KMS-11 (cell line): ENCODE results near the gene BAIAP2L2.

Experiments used
- H2AFZ ChIP-seq: fragments of 200-600 bp; sonication (generic); 2 replicates; pipeline ENCODE4 v1.6.1; 2016; ENCODE audit warnings: antibody characterized with exemption, mixed run types, low read depth
- H3K27ac ChIP-seq: fragments of 200-600 bp; sonication (generic); 2 replicates; pipeline ENCODE4 v1.6.1; 2016; ENCODE audit warnings: mild to moderate bottlenecking, mixed run types
- H3K27me3 ChIP-seq: fragments of 200-600 bp; sonication (generic); 2 replicates; pipeline ENCODE4 v1.6.1; 2017; ENCODE audit warnings: mild to moderate bottlenecking, low read depth, mixed run types, moderate library complexity; ENCODE audit not compliant: insufficient read depth
- H3K36me3 ChIP-seq: fragments of 200-600 bp; sonication (generic); 2 replicates; pipeline ENCODE4 v1.6.1; 2017; ENCODE audit warnings: mild to moderate bottlenecking, mixed run types; ENCODE audit not compliant: insufficient read depth
- H3K4me1 ChIP-seq: fragments of 200-600 bp; sonication (generic); 2 replicates; pipeline ENCODE4 v1.6.1; 2016; ENCODE audit warnings: mild to moderate bottlenecking, low read depth, mixed run types; ENCODE audit not compliant: poor library complexity, severe bottlenecking
- H3K4me2 ChIP-seq: fragments of 200-600 bp; sonication (generic); 2 replicates; pipeline ENCODE4 v1.7.0; 2016; ENCODE audit warnings: mild to moderate bottlenecking, mixed run types
- H3K4me3 ChIP-seq: fragments of 200-600 bp; sonication (generic); IDR thresholded peaks from 2 replicates; pipeline ENCODE4 v1.6.1; 2017; ENCODE audit warnings: low read depth, low read length, mixed read lengths; ENCODE audit not compliant: insufficient read depth
- H3K79me2 ChIP-seq: fragments of 200-600 bp; sonication (generic); 2 replicates; pipeline ENCODE4 v1.6.1; 2016; ENCODE audit warnings: low read depth, mixed run types; ENCODE audit not compliant: insufficient read depth
- H3K9ac ChIP-seq: fragments of 200-600 bp; sonication (generic); 2 replicates; pipeline ENCODE4 v1.6.1; 2016; ENCODE audit warnings: mild to moderate bottlenecking, mixed run types
- H4K20me1 ChIP-seq: fragments of 200-600 bp; sonication (generic); 2 replicates; pipeline ENCODE4 v1.6.1; 2016; ENCODE audit warnings: mild to moderate bottlenecking, mixed run types; ENCODE audit not compliant: insufficient read depth
- CTCF ChIP-seq: fragments of 200-600 bp; sonication (generic); conservative IDR thresholded peaks from 2 replicates; pipeline ENCODE4 v1.6.1; 2017; ENCODE audit warnings: low read depth, mild to moderate bottlenecking, antibody characterized with exemption, low read length, moderate library complexity, mixed read lengths

Gene BAIAP2L2

GRCh38 chr22:38051900-38052862 is 58.3 kb downstream of the BAIAP2L2 start:
- peak; percentile 89 for TF ChIP-seq CTCF
- peaks cover 11% of the 10 kb centered on the region for H3K4me1 ChIP-seq
- H3K36me3 ChIP-seq: no peaks in the 10 kb centered on the region
- H3K27me3 ChIP-seq: no peaks in the 10 kb centered on the region
- H3K27ac ChIP-seq: no peak overlapping the region
- H3K9ac ChIP-seq: no peak overlapping the region
- no peaks in the 10 kb centered on the region for H4K20me1 ChIP-seq
- no peaks in the 10 kb centered on the region for H3K79me2 ChIP-seq
- no peak overlapping the region for H3K4me3 ChIP-seq
- H3K4me2 ChIP-seq: peak overlapping the region; percentile 36; the same call in 1 of the 2 replicates
- H2AFZ ChIP-seq: peak overlapping the region; percentile 79; the same call in 1 of the 2 replicates

GRCh38 chr22:38051261-38051660 is 59.2 kb downstream of the BAIAP2L2 start:
- H3K9ac ChIP-seq: no peak overlapping the region
- peaks cover 11% of the 10 kb centered on the region for H3K4me1 ChIP-seq
- H3K4me3 ChIP-seq: no peak overlapping the region
- no peak overlapping the region for H3K27ac ChIP-seq
- no peaks in the 10 kb centered on the region for H3K36me3 ChIP-seq
- H3K27me3 ChIP-seq: 0 out of 2 replicates have a peak, but pooled peaks cover 2% of the 10 kb centered on the region
- H4K20me1 ChIP-seq: no peaks in the 10 kb centered on the region
- H3K79me2 ChIP-seq: no peaks in the 10 kb centered on the region
- H3K4me2 ChIP-seq: no peak overlapping the region
- no peak for TF ChIP-seq CTCF
- H2AFZ ChIP-seq: no peak overlapping the region

- no peaks in the 10 kb centered on the region for H3K36me3 ChIP-seq
- H3K79me2 ChIP-seq: no peaks in the 10 kb centered on the region
- no peak overlapping the region for H3K27ac ChIP-seq
- no peak overlapping the region for H3K4me3 ChIP-seq
- H3K27me3 ChIP-seq: 0 out of 2 replicates have a peak, but pooled peaks cover 2% of the 10 kb centered on the region
- H3K9ac ChIP-seq: no peak overlapping the region
- no peak overlapping the region for H2AFZ ChIP-seq
- TF ChIP-seq CTCF: no peak
- peaks cover 11% of the 10 kb centered on the region for H3K4me1 ChIP-seq
- H3K4me2 ChIP-seq: no peak overlapping the region
- no peaks in the 10 kb centered on the region for H4K20me1 ChIP-seq
Observed at GRCh38 chr22:38050720-38051119, 59.8 kb downstream of the BAIAP2L2 start.

GRCh38 chr22:38049812-38050619 is 60.5 kb downstream of the BAIAP2L2 start:
- H2AFZ ChIP-seq: no peak overlapping the region
- peaks cover 11% of the 10 kb centered on the region for H3K4me1 ChIP-seq
- H3K27ac ChIP-seq: no peak overlapping the region
- no peaks in the 10 kb centered on the region for H3K36me3 ChIP-seq
- no peak overlapping the region for H3K9ac ChIP-seq
- no peak for TF ChIP-seq CTCF
- H3K27me3 ChIP-seq: 0 out of 2 replicates have a peak, but pooled peaks cover 2% of the 10 kb centered on the region
- no peaks in the 10 kb centered on the region for H3K79me2 ChIP-seq
- no peak overlapping the region for H3K4me3 ChIP-seq
- H3K4me2 ChIP-seq: no peak overlapping the region
- no peaks in the 10 kb centered on the region for H4K20me1 ChIP-seq
